Measurements from ENCODE around the gene ENPP3.
"Not testable (repeated sequence)": the region's sequence is repeated elsewhere in the genome, so short reads cannot be mapped to it uniquely, and the experiment has no call there.

The ENPP3 gene

GRCh38 chr6:131687022-131687421 is 49.9 kb downstream of the ENPP3 start:
- DNase-seq (ENCODE audit: low read depth): no peak

- DNase-seq (ENCODE audit: low read depth): no peak
Measured at GRCh38 chr6:131688286-131688685, 51.2 kb downstream of the ENPP3 start.

GRCh38 chr6:131692031-131692430 is 54.9 kb downstream of the ENPP3 start:
- no peak for DNase-seq (ENCODE audit: low read depth)

GRCh38 chr6:131692589-131692988 is 55.5 kb downstream of the ENPP3 start:
- DNase-seq (ENCODE audit: low read depth): no peak

- no peak for DNase-seq (ENCODE audit: low read depth)
Measured at GRCh38 chr6:131693384-131693783, 56.3 kb downstream of the ENPP3 start.

- DNase-seq (ENCODE audit: low read depth): no peak
Measured at GRCh38 chr6:131694832-131695426, 57.8 kb downstream of the ENPP3 start.

- no peak for DNase-seq (ENCODE audit: low read depth)
Measured at GRCh38 chr6:131696956-131697355, 59.9 kb downstream of the ENPP3 start.

GRCh38 chr6:131700851-131701250 is 63.7 kb downstream of the ENPP3 start:
- not testable (repeated sequence) for DNase-seq (ENCODE audit: low read depth)

- DNase-seq (ENCODE audit: low read depth): not testable (repeated sequence)
Measured at GRCh38 chr6:131703905-131704304, 66.8 kb downstream of the ENPP3 start.

- DNase-seq (ENCODE audit: low read depth): not testable (repeated sequence)
Measured at GRCh38 chr6:131710917-131711316, 73.8 kb downstream of the ENPP3 start, which contains the start of gene CTAGE9. Gene CTAGE9, minus strand, starts transcription at chr6:131711017. Its CDS starts 0 bp downstream, at chr6:131711017.

- not testable (repeated sequence) for DNase-seq (ENCODE audit: low read depth)
Measured at GRCh38 chr6:131715567-131715966, 78.5 kb downstream of the ENPP3 start.

- no peak for DNase-seq (ENCODE audit: low read depth)
Measured at GRCh38 chr6:131717836-131718542, 80.9 kb downstream of the ENPP3 start.

GRCh38 chr6:131721161-131721560 is 84.1 kb downstream of the ENPP3 start:
- no peak for DNase-seq (ENCODE audit: low read depth)

GRCh38 chr6:131724114-131724513 is 87.0 kb downstream of the ENPP3 start:
- DNase-seq (ENCODE audit: low read depth): no peak

GRCh38 chr6:131727467-131727866 is 90.4 kb downstream of the ENPP3 start:
- no peak for DNase-seq (ENCODE audit: low read depth)

- no peak for DNase-seq (ENCODE audit: low read depth)
Measured at GRCh38 chr6:131727868-131728267, 90.8 kb downstream of the ENPP3 start.

GRCh38 chr6:131728296-131728939 is 91.3 kb downstream of the ENPP3 start:
- no peak for DNase-seq (ENCODE audit: low read depth)

GRCh38 chr6:131729550-131729949 is 92.4 kb downstream of the ENPP3 start:
- no peak for DNase-seq (ENCODE audit: low read depth)

GRCh38 chr6:131730264-131730663 is 93.2 kb downstream of the ENPP3 start:
- no peak for DNase-seq (ENCODE audit: low read depth)

- no peak for DNase-seq (ENCODE audit: low read depth)
Measured at GRCh38 chr6:131731224-131731623, 94.1 kb downstream of the ENPP3 start.

- DNase-seq (ENCODE audit: low read depth): no peak
Measured at GRCh38 chr6:131733376-131734016, 96.4 kb downstream of the ENPP3 start.

GRCh38 chr6:131736003-131736596 is 99.0 kb downstream of the ENPP3 start:
- no peak for DNase-seq (ENCODE audit: low read depth)
